Mesenchymal stem cell (in vitro differentiated cells and primary cell): ENCODE data around the gene UTY.

ENCODE experiments used
- DNase-seq: peaks from one replicate; pipeline ENCODE4 v3.0.0-alpha.2; 2013
- H2AFZ ChIP-seq: one replicate; pipeline ENCODE4 v1.6.1; 2013; ENCODE audit warnings: low read depth, mild to moderate bottlenecking, control low read depth, inconsistent platforms, low read length, moderate library complexity
- H2AK5ac ChIP-seq: 2 replicates; pipeline ENCODE4 v1.6.1; 2013; ENCODE audit warnings: low read length, moderate library complexity, mild to moderate bottlenecking, inconsistent platforms; ENCODE audit not compliant: severe bottlenecking
- H2BK120ac ChIP-seq: one replicate; pipeline ENCODE4 v1.6.1; 2013; ENCODE audit warnings: low read depth, mild to moderate bottlenecking, inconsistent platforms, low read length, moderate library complexity
- H2BK12ac ChIP-seq, 2 experiments: one replicate each; pipeline ENCODE4 v1.6.1; 2013; ENCODE audit warnings: inconsistent platforms in 2 of 2, low read length in 2 of 2, mild to moderate bottlenecking in 2 of 2, moderate library complexity in 2 of 2, control low read depth in 1 of 2
- H2BK15ac ChIP-seq: one replicate; pipeline ENCODE4 v1.6.1; 2013; ENCODE audit warnings: mild to moderate bottlenecking, low read depth, inconsistent platforms; ENCODE audit not compliant: poor library complexity, severe bottlenecking
- H2BK5ac ChIP-seq: 2 replicates; pipeline ENCODE4 v1.6.1; 2013; ENCODE audit warnings: low read depth, mild to moderate bottlenecking, low read length, control low read depth, inconsistent platforms; ENCODE audit not compliant: poor library complexity, severe bottlenecking
- H3K14ac ChIP-seq, 2 experiments: one replicate each; pipeline ENCODE4 v1.6.1; 2013; ENCODE audit warnings: inconsistent platforms in 2 of 2, low read length in 2 of 2, control low read depth in 1 of 2, mild to moderate bottlenecking in 1 of 2, moderate library complexity in 1 of 2
- H3K18ac ChIP-seq, 2 experiments: one replicate each; pipeline ENCODE4 v1.6.1; 2013; ENCODE audit warnings: inconsistent platforms in 2 of 2, low read length in 2 of 2, control low read depth in 1 of 2, low read depth in 1 of 2, mild to moderate bottlenecking in 1 of 2
- H3K23ac ChIP-seq, 2 experiments: one replicate each; pipeline ENCODE4 v1.6.1; 2013; ENCODE audit warnings: inconsistent platforms in 2 of 2, low read length in 2 of 2, mild to moderate bottlenecking in 2 of 2, moderate library complexity in 2 of 2, control low read depth in 1 of 2
- H3K27ac ChIP-seq: 2 replicates; pipeline ENCODE4 v1.5.1; 2013; ENCODE audit warnings: mild to moderate bottlenecking, moderate library complexity, low read length, control low read depth, inconsistent platforms; ENCODE audit not compliant: poor library complexity, severe bottlenecking
- H3K27me3 ChIP-seq, 2 experiments: 2 replicates each; pipeline versions ENCODE4 v1.6.1 to v1.7.0; 2013; ENCODE audit warnings: low read length in 2 of 2, mild to moderate bottlenecking in 2 of 2, moderate library complexity in 2 of 2, control low read depth in 1 of 2, inconsistent platforms in 1 of 2; ENCODE audit not compliant: control insufficient read depth in 1 of 2, insufficient read depth in 1 of 2
- H3K36me3 ChIP-seq, 2 experiments: 2 replicates each; pipeline versions ENCODE4 v1.6.1 to v1.7.0; 2013; ENCODE audit warnings: low read length in 2 of 2, control low read depth in 1 of 2, inconsistent platforms in 1 of 2, low read depth in 1 of 2, mild to moderate bottlenecking in 1 of 2; ENCODE audit not compliant: insufficient read depth in 2 of 2, control insufficient read depth in 1 of 2
- H3K4ac ChIP-seq, 2 experiments: one replicate each; pipeline ENCODE4 v1.6.1; 2013; ENCODE audit warnings: inconsistent platforms in 2 of 2, low read length in 2 of 2, mild to moderate bottlenecking in 2 of 2, moderate library complexity in 2 of 2, control low read depth in 1 of 2, low read depth in 1 of 2
- H3K4me1 ChIP-seq: 2 replicates; pipeline ENCODE4 v1.6.1; 2013; ENCODE audit warnings: low read depth, low read length, control low read depth; ENCODE audit not compliant: control insufficient read depth, insufficient read depth
- H3K4me2 ChIP-seq: 2 replicates; pipeline ENCODE4 v1.6.1; 2013; ENCODE audit warnings: low read length, mild to moderate bottlenecking, inconsistent platforms; ENCODE audit not compliant: poor library complexity, severe bottlenecking
- H3K4me3 ChIP-seq, 2 experiments: 2 replicates each; pipeline versions ENCODE4 v1.5.1 to v1.7.0; 2013; ENCODE audit warnings: low read length in 2 of 2, mild to moderate bottlenecking in 2 of 2, control low read depth in 1 of 2, low read depth in 1 of 2; ENCODE audit not compliant: insufficient read depth in 1 of 2
- H3K79me1 ChIP-seq: replicated peaks from 2 replicates; pipeline ENCODE4 v1.6.1; 2013; ENCODE audit warnings: mild to moderate bottlenecking, control low read depth, low read length, inconsistent platforms; ENCODE audit not compliant: poor library complexity, severe bottlenecking
- H3K9ac ChIP-seq: 2 replicates; pipeline ENCODE4 v1.7.0; 2013; ENCODE audit warnings: mild to moderate bottlenecking, low read length, moderate library complexity
- H3K9me3 ChIP-seq: 2 replicates; pipeline ENCODE4 v1.7.0; 2013; ENCODE audit warnings: mild to moderate bottlenecking, low read length; ENCODE audit not compliant: control insufficient read depth
- H4K8ac ChIP-seq: one replicate; pipeline ENCODE4 v1.6.1; 2013; ENCODE audit warnings: inconsistent platforms, mild to moderate bottlenecking, low read length, moderate library complexity
- H4K91ac ChIP-seq: one replicate; pipeline ENCODE4 v1.6.1; 2013; ENCODE audit warnings: mild to moderate bottlenecking, low read length, inconsistent platforms
- WGBS: methylation state at CpG from one replicate; pipeline ENCODE4 v1.1.7; 2013; ENCODE audit warnings: mixed read lengths; 5-methylcytosine and 5-hydroxymethylcytosine counted together

Gene UTY

DNA sequence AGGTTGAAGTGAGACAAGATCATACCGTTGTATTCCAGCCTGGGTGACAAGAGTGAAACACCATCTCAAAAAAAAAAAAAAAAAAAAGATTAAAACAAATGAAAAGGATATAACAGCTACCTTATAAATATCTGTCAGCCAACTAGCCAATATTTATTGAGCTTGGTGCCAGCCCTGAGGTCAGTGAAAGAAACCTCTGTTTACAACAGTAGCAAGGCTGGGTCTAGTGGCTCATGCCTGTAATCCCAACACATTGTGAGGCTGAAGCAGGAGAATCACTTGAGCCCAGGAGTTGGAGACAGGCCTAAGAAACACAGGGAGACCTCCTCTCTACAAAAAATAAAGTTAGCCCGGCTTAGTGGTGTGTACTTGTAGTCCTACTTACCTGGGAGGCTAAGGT lies 12.6 kb upstream of the UTY start:
- no peak overlapping the region for H2AFZ ChIP-seq
- no peak overlapping the region for H4K91ac ChIP-seq
- H3K4me3 ChIP-seq = no peak overlapping the region
- H3K18ac ChIP-seq = no peak overlapping the region
- H2AK5ac ChIP-seq = no peak overlapping the region
- no CpG with 5 or more reads among the region's 2 CpGs for WGBS
- H3K4me2 ChIP-seq = no peak overlapping the region
- H2BK15ac ChIP-seq = no peak overlapping the region
- no peak overlapping the region for H3K14ac ChIP-seq
- no peaks in the 10 kb centered on the region for H3K9me3 ChIP-seq
- H4K8ac ChIP-seq = no peak overlapping the region
- no peak for DNase-seq
- no peaks in the 10 kb centered on the region for H3K36me3 ChIP-seq
- no peaks in the 10 kb centered on the region for H3K79me1 ChIP-seq
- peaks cover 6% of the 10 kb centered on the region for H3K4me1 ChIP-seq
- no peak overlapping the region for H3K4ac ChIP-seq
- no peak overlapping the region for H2BK12ac ChIP-seq
- no peak overlapping the region for H3K23ac ChIP-seq
- H2BK5ac ChIP-seq = no peak overlapping the region
- peak overlapping the region; percentile 62 for H3K27ac ChIP-seq
- H3K9ac ChIP-seq = no peak overlapping the region
- H3K27me3 ChIP-seq = no peaks in the 10 kb centered on the region
- no peak overlapping the region for H2BK120ac ChIP-seq

DNA sequence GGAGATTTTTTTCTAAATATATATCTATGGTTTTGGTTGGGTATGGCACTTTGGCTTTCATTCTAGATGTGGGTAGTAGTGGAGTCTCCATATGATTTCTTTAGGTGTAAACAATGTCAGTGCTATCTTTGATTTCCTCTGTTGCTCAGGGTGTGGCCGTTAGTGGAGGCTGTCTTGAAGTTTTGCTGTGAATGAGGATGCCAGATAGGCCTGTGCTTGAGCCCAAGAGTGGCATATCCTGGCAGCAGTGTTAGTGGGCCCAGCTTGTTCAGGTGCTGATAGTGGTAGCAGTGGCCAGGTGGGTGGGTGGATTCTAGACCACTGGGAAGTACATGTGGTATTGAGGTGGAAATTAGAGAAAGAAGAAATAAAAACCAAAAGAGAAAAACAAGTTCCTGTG lies 8.9 kb upstream of the UTY start:
- Histone ChIP-seq H2AFZ (no peak overlapping the region), H2BK12ac (no peak overlapping the region), H3K79me1 (no peaks in the 10 kb centered on the region), H4K91ac (no peak overlapping the region), H3K23ac (no peak overlapping the region), H3K4ac (no peak overlapping the region), H3K14ac (no peak overlapping the region), H3K4me1 (peaks cover 4% of the 10 kb centered on the region), H2BK15ac (no peak overlapping the region), H4K8ac (no peak overlapping the region), H3K9me3 (no peaks in the 10 kb centered on the region), H3K4me3 (no peak overlapping the region), H3K27ac (no peak overlapping the region), H3K9ac (no peak overlapping the region), H3K36me3 (no peaks in the 10 kb centered on the region), H3K18ac (no peak overlapping the region), H3K4me2 (no peak overlapping the region), H2BK5ac (no peak overlapping the region), H3K27me3 (no peaks in the 10 kb centered on the region), H2AK5ac (no peak overlapping the region), H2BK120ac (no peak overlapping the region)
- DNase-seq = no peak
- WGBS = 40% methylated on average over 1 of the region's 1 CpG

DNA sequence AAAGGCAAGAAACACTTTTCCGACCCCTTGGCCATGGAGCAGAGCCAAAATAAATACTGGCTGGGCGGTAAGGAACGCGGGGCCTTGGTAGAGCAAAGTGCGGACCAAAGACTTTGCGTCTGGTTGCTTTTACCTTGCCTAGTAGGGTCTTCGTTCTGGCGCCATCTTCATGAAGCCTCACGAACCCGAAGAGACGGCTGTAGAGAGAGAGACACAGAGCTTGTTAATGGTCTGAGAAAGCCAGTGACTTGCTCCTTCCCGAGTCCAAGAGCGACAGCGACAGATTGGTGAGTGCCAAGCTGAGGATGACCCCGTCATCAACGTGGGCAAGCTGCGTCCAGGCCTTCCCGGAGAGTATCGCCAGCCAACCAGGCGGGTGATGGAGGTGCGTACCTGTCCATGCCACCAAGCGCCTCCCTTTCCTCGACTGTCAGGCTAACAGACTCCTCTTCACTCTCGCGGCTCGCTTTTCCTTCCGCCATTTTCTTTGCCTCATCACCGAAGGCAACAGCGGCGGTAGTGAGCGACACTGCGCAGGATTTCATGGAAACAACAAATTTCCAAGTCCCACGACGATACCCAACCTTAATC lies 617 bp downstream of the UTY start:
- Histone ChIP-seq H2BK15ac (no peak overlapping the region), H3K23ac (peak overlapping the region in 1 of 2 experiments; percentile 89), H3K79me1 (peaks cover 2% of the 10 kb centered on the region), H4K91ac (peak overlapping the region; percentile 92), H2BK120ac (peak overlapping the region; percentile 73), H3K9ac (no peak overlapping the region), H3K4ac (peak overlapping the region in 1 of 2 experiments; percentile 93), H3K36me3 (no peaks in the 10 kb centered on the region), H2BK5ac (peak overlapping the region; percentile 73), H3K18ac (peak overlapping the region; percentile 79 to 90), H3K4me2 (peak overlapping the region; percentile 43), H3K4me1 (peaks cover 3% of the 10 kb centered on the region), H2AFZ (peak overlapping the region; percentile 53), H3K4me3 (peak overlapping the region in 1 of 2 experiments; percentile 90), H2BK12ac (peak overlapping the region in 1 of 2 experiments; percentile 93), H3K27me3 (no peaks in the 10 kb centered on the region), H2AK5ac (peak overlapping the region; percentile 69), H4K8ac (peak overlapping the region; percentile 93), H3K14ac (peak overlapping the region in 1 of 2 experiments; percentile 96), H3K9me3 (no peaks in the 10 kb centered on the region), H3K27ac (peak overlapping the region; percentile 96)
- peak; percentile 61 for DNase-seq
- WGBS = 1% methylated on average over 31 of the region's 34 CpGs

DNA sequence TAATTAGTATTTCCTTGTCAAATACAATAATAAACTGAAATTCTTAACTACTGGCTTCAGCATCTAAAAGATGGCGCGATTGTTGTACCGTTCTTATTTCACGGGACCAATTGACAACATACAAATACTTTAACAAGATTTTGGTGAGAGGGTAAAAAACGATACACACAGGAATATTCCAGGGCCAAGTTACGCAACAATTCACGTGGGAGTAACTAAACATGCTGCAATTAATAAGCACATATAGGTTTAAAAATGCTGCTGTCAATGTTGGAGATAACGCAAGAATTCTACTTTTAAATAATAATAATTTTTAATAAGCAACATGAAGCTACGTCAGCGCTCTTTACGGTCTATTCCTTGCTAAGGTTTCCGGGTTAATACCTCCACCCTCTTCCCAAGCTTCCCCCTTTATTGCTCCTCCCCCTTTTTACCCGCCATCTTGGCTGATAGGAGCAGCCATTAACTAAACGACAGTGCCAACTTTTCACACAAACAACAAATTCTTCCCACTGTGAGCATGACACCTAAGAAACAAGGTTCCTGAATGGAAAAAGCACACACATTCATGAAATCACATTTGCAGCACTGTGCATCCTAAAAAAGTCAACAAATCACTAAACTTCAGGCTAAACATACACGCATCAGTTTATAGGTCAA lies 1.6 kb downstream of the UTY start:
- Histone ChIP-seq H2BK5ac (no peak overlapping the region), H2AFZ (no peak overlapping the region), H3K36me3 (peaks cover 0 to 3% of the 10 kb centered on the region in 2 experiments), H3K14ac (no peak overlapping the region), H2AK5ac (no peak overlapping the region), H3K9ac (no peak overlapping the region), H2BK120ac (no peak overlapping the region), H3K79me1 (peaks cover 2% of the 10 kb centered on the region), H2BK15ac (no peak overlapping the region), H2BK12ac (no peak overlapping the region), H3K23ac (no peak overlapping the region), H3K27ac (peak overlapping the region; percentile 96), H4K8ac (no peak overlapping the region), H4K91ac (no peak overlapping the region), H3K4me3 (no peak overlapping the region), H3K4ac (no peak overlapping the region), H3K4me2 (no peak overlapping the region), H3K27me3 (no peaks in the 10 kb centered on the region), H3K9me3 (no peaks in the 10 kb centered on the region), H3K18ac (no peak overlapping the region), H3K4me1 (peaks cover 5% of the 10 kb centered on the region)
- 0% methylated on average over 9 of the region's 15 CpGs for WGBS
- peak; percentile 80 for DNase-seq
